Stimulated activated CD4-positive, alpha-beta T cell treated with anti-CD3 and anti-CD28 coated beads, Interleukin-1b, Interleukin-23, amount 100 ng/mL, for 1 hour (primary cell): ENCODE measurements around the gene C21orf58.
A peak's percentile ranks its signal among the peaks of the same experiment; 100 is the strongest.

Experiments used
- DNase-seq, 2 donors: peaks; one replicate each; pipeline ENCODE4 v3.0.0-alpha.2; 2020; ENCODE audit warnings: low read depth in 2 of 2

Gene C21orf58

GRCh38 chr21:46295177-46295770 lies 28.4 kb downstream of the C21orf58 start:
- no peak for DNase-seq

GRCh38 chr21:46294647-46295176 lies 29.0 kb downstream of the C21orf58 start:
- no peak for DNase-seq

- no peak for DNase-seq
Measured at GRCh38 chr21:46291561-46291960, 32.1 kb downstream of the C21orf58 start.

GRCh38 chr21:46289655-46290179 lies 34.0 kb downstream of the C21orf58 start:
- DNase-seq = no peak

- no peak for DNase-seq
Measured at GRCh38 chr21:46287541-46287940, 36.1 kb downstream of the C21orf58 start.

GRCh38 chr21:46286648-46287002 lies 37.0 kb downstream of the C21orf58 start:
- DNase-seq = no peak

GRCh38 chr21:46285761-46286647 lies 37.7 kb downstream of the C21orf58 start, which contains the start of gene YBEY:
Gene YBEY, plus strand, starts transcription at chr21:46286342. Its CDS starts 572 bp downstream, at chr21:46286914.
- peak; percentile 56 to 73 for DNase-seq

- no peak for DNase-seq
Measured at GRCh38 chr21:46285206-46285661, 38.4 kb downstream of the C21orf58 start, which contains the start of gene MCM3AP. Gene MCM3AP, minus strand, starts transcription at chr21:46285611. Its CDS starts 325 bp downstream, at chr21:46285286.

GRCh38 chr21:46284733-46285132 lies 38.9 kb downstream of the C21orf58 start:
- no peak for DNase-seq

- no peak for DNase-seq
Measured at GRCh38 chr21:46284077-46284644, 39.5 kb downstream of the C21orf58 start.

- no peak for DNase-seq
Measured at GRCh38 chr21:46274797-46275390, 48.8 kb downstream of the C21orf58 start.

- no peak for DNase-seq
Measured at GRCh38 chr21:46273341-46273740, 50.3 kb downstream of the C21orf58 start.

GRCh38 chr21:46269466-46269865 lies 54.2 kb downstream of the C21orf58 start:
- DNase-seq = no peak

- no peak for DNase-seq
Measured at GRCh38 chr21:46268371-46268770, 55.3 kb downstream of the C21orf58 start.

- no peak for DNase-seq
Measured at GRCh38 chr21:46266946-46267345, 56.7 kb downstream of the C21orf58 start.

GRCh38 chr21:46265736-46266525 lies 57.7 kb downstream of the C21orf58 start:
- DNase-seq = no peak

GRCh38 chr21:46264690-46265144 lies 59.0 kb downstream of the C21orf58 start:
- DNase-seq = no peak

- no peak for DNase-seq
Measured at GRCh38 chr21:46264046-46264689, 59.5 kb downstream of the C21orf58 start.

GRCh38 chr21:46256501-46256994 lies 67.1 kb downstream of the C21orf58 start:
- DNase-seq = no peak

- no peak for DNase-seq
Measured at GRCh38 chr21:46255758-46256337, 67.8 kb downstream of the C21orf58 start.
